Measurements from ENCODE around the gene LRRC4B.
"Not testable (repeated sequence)": the region's sequence is repeated elsewhere in the genome, so short reads cannot be mapped to it uniquely, and the experiment has no call there.

Gene LRRC4B

GRCh38 chr19:50481351-50482149 lies 86.7 kb downstream of the LRRC4B start:
- DNase-seq = no peak

- DNase-seq = no peak
These were observed 87.7 kb downstream of the LRRC4B start for GRCh38 chr19:50480281-50481111.

- DNase-seq = no peak
These were observed 88.4 kb downstream of the LRRC4B start for GRCh38 chr19:50479761-50480251.

GRCh38 chr19:50478901-50479715 lies 89.1 kb downstream of the LRRC4B start:
- no peak for DNase-seq

GRCh38 chr19:50477751-50478515 lies 90.3 kb downstream of the LRRC4B start:
- no peak for DNase-seq

GRCh38 chr19:50476907-50477238 lies 91.4 kb downstream of the LRRC4B start:
- DNase-seq = no peak

- peak; percentile 89 to 95 (median 91) for DNase-seq
These were observed 91.9 kb downstream of the LRRC4B start, which contains the start of the genes EMC10 and GARIN5A for GRCh38 chr19:50476224-50476906. TSS of gene EMC10 (plus strand) at chr19:50476507. CDS start at chr19:50476545, 38 bp downstream. TSS of gene GARIN5A (minus strand) at chr19:50476848. CDS start at chr19:50476388, 460 bp downstream.

- no peak for DNase-seq
These were observed 92.5 kb downstream of the LRRC4B start for GRCh38 chr19:50475736-50476223.

GRCh38 chr19:50475101-50475568 lies 93.1 kb downstream of the LRRC4B start:
- DNase-seq = no peak

- DNase-seq = not testable (repeated sequence)
These were observed 94.9 kb downstream of the LRRC4B start for GRCh38 chr19:50473336-50473735.

GRCh38 chr19:50468818-50469217 lies 99.4 kb downstream of the LRRC4B start:
- no peak for DNase-seq

- no peak for DNase-seq
These were observed 100.7 kb downstream of the LRRC4B start for GRCh38 chr19:50467566-50467965.

Data from T-helper 1 cell (primary cell).